COLO829 (cell line): ENCODE measurements around the gene HIGD1A.
"Not testable (repeated sequence)": the region's sequence is repeated elsewhere in the genome, so short reads cannot be mapped to it uniquely, and the experiment has no call there.

Source experiments
- DNase-seq: peaks from one replicate; pipeline ENCODE4 v3.0.0; 2012; ENCODE audit warnings: low spot score

HIGD1A gene

GRCh38 chr3:42829083-42829627 lies 24.9 kb upstream of the HIGD1A start:
- DNase-seq: no peak

- no peak for DNase-seq
Measured at GRCh38 chr3:42827654-42828053, 23.4 kb upstream of the HIGD1A start.

- no peak for DNase-seq
Measured at GRCh38 chr3:42827023-42827422, 22.7 kb upstream of the HIGD1A start.

GRCh38 chr3:42826141-42826540 lies 21.9 kb upstream of the HIGD1A start:
- no peak for DNase-seq

GRCh38 chr3:42823351-42823750 lies 19.1 kb upstream of the HIGD1A start:
- DNase-seq: no peak

- no peak for DNase-seq
Measured at GRCh38 chr3:42822828-42823227, 18.5 kb upstream of the HIGD1A start.

- no peak for DNase-seq
Measured at GRCh38 chr3:42820746-42821051, 16.4 kb upstream of the HIGD1A start.

- DNase-seq: no peak
Measured at GRCh38 chr3:42819351-42819965, 15.2 kb upstream of the HIGD1A start.

- no peak for DNase-seq
Measured at GRCh38 chr3:42815826-42816225, 11.5 kb upstream of the HIGD1A start.

- no peak for DNase-seq
Measured at GRCh38 chr3:42814914-42815507, 10.7 kb upstream of the HIGD1A start.

- DNase-seq: no peak
Measured at GRCh38 chr3:42814246-42814645, 10.0 kb upstream of the HIGD1A start.

GRCh38 chr3:42811118-42811883 lies 7.0 kb upstream of the HIGD1A start:
- DNase-seq: not testable (repeated sequence)

GRCh38 chr3:42810706-42811105 lies 6.4 kb upstream of the HIGD1A start:
- not testable (repeated sequence) for DNase-seq

- no peak for DNase-seq
Measured at GRCh38 chr3:42809202-42809601, 4.9 kb upstream of the HIGD1A start, which contains the start of gene ACKR2. Gene ACKR2, plus strand, starts transcription at chr3:42809445. Its CDS starts 55,058 bp downstream, at chr3:42864503.

GRCh38 chr3:42807929-42808328 lies 3.6 kb upstream of the HIGD1A start:
- DNase-seq: no peak

- DNase-seq: no peak
Measured at GRCh38 chr3:42805141-42805821, 991 bp upstream of the HIGD1A start.

- no peak for DNase-seq
Measured at GRCh38 chr3:42804831-42805132, 492 bp upstream of the HIGD1A start.

- no peak for DNase-seq
Measured at GRCh38 chr3:42803414-42804105, 730 bp downstream of the HIGD1A start.

GRCh38 chr3:42802876-42803413 lies 1.3 kb downstream of the HIGD1A start:
- no peak for DNase-seq

- no peak for DNase-seq
Measured at GRCh38 chr3:42801784-42802183, 2.5 kb downstream of the HIGD1A start.

- DNase-seq: no peak
Measured at GRCh38 chr3:42801048-42801620, 3.2 kb downstream of the HIGD1A start.

- DNase-seq: no peak
Measured at GRCh38 chr3:42800251-42800650, 4.0 kb downstream of the HIGD1A start.
